ENCODE data around the gene OSBPL1A.

OSBPL1A gene

GRCh38 chr18:24126155-24126961 is 271.3 kb downstream of the OSBPL1A start:
- DNase-seq (ENCODE audit: low read depth, low spot score) = no peak

GRCh38 chr18:24121625-24122024 is 276.0 kb downstream of the OSBPL1A start:
- no peak for DNase-seq (ENCODE audit: low read depth, low spot score)

DNA sequence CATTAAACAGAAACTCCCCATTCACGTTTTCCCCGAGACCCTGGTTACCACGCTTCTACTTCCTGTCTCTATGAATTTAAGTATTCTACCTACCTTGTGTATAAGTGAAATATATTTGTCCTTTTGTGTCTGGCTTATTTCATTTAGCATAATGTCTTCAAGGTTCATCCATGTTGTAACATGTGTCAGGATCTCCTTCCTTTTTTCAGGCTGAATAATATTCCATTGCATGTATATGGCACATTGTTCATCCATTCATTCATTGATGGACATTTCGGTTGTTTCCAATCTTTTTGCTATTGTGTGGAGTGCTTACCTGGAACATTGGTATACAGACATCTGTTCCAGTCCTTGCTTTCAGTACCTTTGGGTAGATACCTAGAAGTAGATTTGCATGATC is 276.9 kb downstream of the OSBPL1A start:
- no peak for DNase-seq (ENCODE audit: low read depth, low spot score)

DNA sequence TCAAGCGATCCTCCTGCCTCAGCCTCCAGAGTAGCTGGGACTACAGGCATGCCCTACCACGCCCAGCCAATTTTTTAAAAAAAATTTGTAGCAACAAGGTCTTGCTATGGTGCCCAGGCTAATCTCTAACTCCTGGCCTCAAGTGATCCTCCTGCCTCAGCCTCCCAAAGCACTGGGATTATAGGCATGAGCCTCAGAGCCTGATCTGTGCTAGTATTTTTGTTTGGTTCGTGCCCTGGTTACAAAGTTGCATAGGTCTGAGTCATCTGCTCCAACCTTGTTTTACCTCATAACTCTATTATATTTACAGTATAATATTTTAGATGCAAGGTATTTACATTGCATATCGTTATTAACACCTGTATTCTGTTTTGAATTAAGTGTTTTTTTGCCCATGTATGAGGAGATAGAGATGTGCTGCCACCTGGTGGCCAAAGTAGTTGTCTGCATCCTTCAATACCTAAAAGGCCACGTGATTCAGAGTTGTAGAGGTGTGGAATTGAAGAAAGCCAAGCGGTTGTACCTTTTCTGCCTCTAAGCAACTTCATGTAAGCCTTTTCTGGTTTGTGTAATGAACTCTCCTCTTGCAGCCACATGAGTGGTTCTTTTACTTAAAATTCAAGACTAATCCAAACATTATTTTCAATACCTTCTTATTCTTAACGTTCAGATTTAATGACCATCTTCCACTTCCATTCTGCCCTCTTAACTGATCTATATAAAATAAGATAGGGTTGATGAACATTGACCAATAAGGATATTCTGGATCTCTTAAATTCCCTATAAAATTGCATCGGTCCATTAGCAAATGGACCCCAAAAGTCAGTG is 278.7 kb downstream of the OSBPL1A start:
- peak; percentile 51 for DNase-seq (ENCODE audit: low read depth, low spot score)

- DNase-seq (ENCODE audit: low read depth, low spot score) = no peak
These were observed 282.0 kb downstream of the OSBPL1A start for GRCh38 chr18:24115628-24116027.

DNA sequence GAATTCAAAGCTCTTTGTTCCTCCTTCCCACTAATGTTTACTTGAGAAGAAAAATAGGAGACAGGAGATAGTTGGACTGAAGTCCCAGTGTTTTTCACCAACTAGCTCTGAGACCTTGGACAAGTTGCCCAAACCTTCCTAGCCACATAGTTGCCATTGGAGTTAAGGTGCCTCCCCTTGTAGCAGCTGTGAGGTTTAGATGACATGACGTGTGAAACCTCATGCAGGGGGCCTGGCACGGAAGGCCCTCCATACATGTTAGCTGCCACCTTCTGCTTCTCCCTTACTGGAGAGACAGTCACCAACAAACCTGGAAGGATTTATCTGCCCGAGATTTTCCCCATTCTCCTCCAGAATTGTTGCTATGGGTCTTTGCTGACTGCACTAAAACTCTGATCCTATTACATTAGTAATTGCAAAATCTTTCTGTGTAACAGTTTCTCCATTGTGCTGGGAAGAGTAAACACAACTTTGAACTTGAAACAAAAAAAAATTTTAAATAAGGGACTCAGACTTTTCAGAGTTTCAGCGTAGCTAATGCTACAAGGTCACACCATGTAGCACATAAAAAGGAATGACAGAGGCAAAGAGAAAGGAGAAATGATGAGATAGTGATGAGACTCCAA is 282.6 kb downstream of the OSBPL1A start:
- DNase-seq (ENCODE audit: low read depth, low spot score) = no peak

GRCh38 chr18:24112874-24113615 is 284.6 kb downstream of the OSBPL1A start:
- DNase-seq (ENCODE audit: low read depth, low spot score) = no peak

- no peak for DNase-seq (ENCODE audit: low read depth, low spot score)
These were observed 285.2 kb downstream of the OSBPL1A start for GRCh38 chr18:24112464-24112863.
